ENCODE data around the gene RALGAPA2. TPM values are rescaled to one million over a fixed set of nuclear protein-coding genes. Genes with fewer than 3 reads are reported as not detected.
A peak's percentile ranks its signal among the peaks of the same experiment; 100 is the strongest.

Gene RALGAPA2
- total RNA-seq, 1 donor from 2014 or later = 21.0 TPM

GRCh38 chr20:20568604-20569205, 143.7 kb downstream of the RALGAPA2 start:
- no peaks in the 10 kb centered on the region for H3K9me3 ChIP-seq (replicated peaks)
- H3K27me3 ChIP-seq (ENCODE audit: low read depth) = no peaks in the 10 kb centered on the region
- peaks cover 39% of the 10 kb centered on the region for H3K36me3 ChIP-seq
- no peaks in the 10 kb centered on the region for H3K4me1 ChIP-seq
- intact Hi-C loops (cut with micrococcal nuclease) = no loop called here
- H3K27ac ChIP-seq (replicated peaks) = no peak overlapping the region
- peak; percentile 70 for TF ChIP-seq CTCF (IDR thresholded peaks at IDR 0.05; ENCODE audit: borderline replicate concordance)
- no peak overlapping the region for H3K4me3 ChIP-seq
- DNase-seq = no peak

- H3K36me3 ChIP-seq = peaks cover 32% of the 10 kb centered on the region
- no peak overlapping the region for H3K27ac ChIP-seq (replicated peaks)
- H3K4me3 ChIP-seq = no peak overlapping the region
- no peak for DNase-seq
- H3K27me3 ChIP-seq (ENCODE audit: low read depth) = no peaks in the 10 kb centered on the region
- TF ChIP-seq CTCF (IDR thresholded peaks at IDR 0.05; ENCODE audit: borderline replicate concordance) = no peak
- H3K4me1 ChIP-seq = no peaks in the 10 kb centered on the region
- H3K9me3 ChIP-seq (replicated peaks) = no peaks in the 10 kb centered on the region
- intact Hi-C loops (cut with micrococcal nuclease) = no loop called here
These were observed 144.7 kb downstream of the RALGAPA2 start for GRCh38 chr20:20567712-20568111.

- H3K27me3 ChIP-seq (ENCODE audit: low read depth) = no peaks in the 10 kb centered on the region
- H3K36me3 ChIP-seq = peaks cover 22% of the 10 kb centered on the region
- no peak for TF ChIP-seq CTCF (IDR thresholded peaks at IDR 0.05; ENCODE audit: borderline replicate concordance)
These were observed 145.9 kb downstream of the RALGAPA2 start for GRCh38 chr20:20566516-20566915.

GRCh38 chr20:20564279-20564678, 148.2 kb downstream of the RALGAPA2 start:
- Histone ChIP-seq H3K27ac (replicated peaks) (no peak overlapping the region), H3K4me3 (no peak overlapping the region), H3K36me3 (peaks cover 16% of the 10 kb centered on the region), H3K27me3 (ENCODE audit: low read depth) (no peaks in the 10 kb centered on the region), H3K4me1 (no peaks in the 10 kb centered on the region), H3K9me3 (replicated peaks) (no peaks in the 10 kb centered on the region)
- intact Hi-C loops (cut with micrococcal nuclease) = no loop called here
- TF ChIP-seq CTCF (IDR thresholded peaks at IDR 0.05; ENCODE audit: borderline replicate concordance) = no peak
- DNase-seq = no peak

More at GRCh38 chr20:20566516-20566915, 145.9 kb downstream of the RALGAPA2 start:
- no peak overlapping the region for H3K4me3 ChIP-seq
- intact Hi-C loops (cut with micrococcal nuclease) = no loop called here
- DNase-seq = no peak
- H3K9me3 ChIP-seq (replicated peaks) = no peaks in the 10 kb centered on the region
- no peaks in the 10 kb centered on the region for H3K4me1 ChIP-seq
- no peak overlapping the region for H3K27ac ChIP-seq (replicated peaks)

- no peak overlapping the region for H3K4me3 ChIP-seq
- no peak for DNase-seq
- intact Hi-C loops (cut with micrococcal nuclease) = no loop called here
These were observed 149.9 kb downstream of the RALGAPA2 start for GRCh38 chr20:20562507-20562906.

More at GRCh38 chr20:20562507-20562906, 149.9 kb downstream of the RALGAPA2 start:
- no peak for TF ChIP-seq CTCF (IDR thresholded peaks at IDR 0.05; ENCODE audit: borderline replicate concordance)
- Histone ChIP-seq H3K36me3 (peaks cover 16% of the 10 kb centered on the region), H3K27ac (replicated peaks) (no peak overlapping the region), H3K27me3 (ENCODE audit: low read depth) (no peaks in the 10 kb centered on the region), H3K4me1 (no peaks in the 10 kb centered on the region), H3K9me3 (replicated peaks) (no peaks in the 10 kb centered on the region)
